Measurements from ENCODE around the gene ACTN4.

Gene ACTN4

GRCh38 chr19:38718747-38719543 is 71.5 kb downstream of the ACTN4 start:
- TF ChIP-seq ZFX (IDR thresholded peaks at IDR 0.05; ENCODE audit: borderline replicate concordance) = no peak
- TF ChIP-seq, protein P1, sequence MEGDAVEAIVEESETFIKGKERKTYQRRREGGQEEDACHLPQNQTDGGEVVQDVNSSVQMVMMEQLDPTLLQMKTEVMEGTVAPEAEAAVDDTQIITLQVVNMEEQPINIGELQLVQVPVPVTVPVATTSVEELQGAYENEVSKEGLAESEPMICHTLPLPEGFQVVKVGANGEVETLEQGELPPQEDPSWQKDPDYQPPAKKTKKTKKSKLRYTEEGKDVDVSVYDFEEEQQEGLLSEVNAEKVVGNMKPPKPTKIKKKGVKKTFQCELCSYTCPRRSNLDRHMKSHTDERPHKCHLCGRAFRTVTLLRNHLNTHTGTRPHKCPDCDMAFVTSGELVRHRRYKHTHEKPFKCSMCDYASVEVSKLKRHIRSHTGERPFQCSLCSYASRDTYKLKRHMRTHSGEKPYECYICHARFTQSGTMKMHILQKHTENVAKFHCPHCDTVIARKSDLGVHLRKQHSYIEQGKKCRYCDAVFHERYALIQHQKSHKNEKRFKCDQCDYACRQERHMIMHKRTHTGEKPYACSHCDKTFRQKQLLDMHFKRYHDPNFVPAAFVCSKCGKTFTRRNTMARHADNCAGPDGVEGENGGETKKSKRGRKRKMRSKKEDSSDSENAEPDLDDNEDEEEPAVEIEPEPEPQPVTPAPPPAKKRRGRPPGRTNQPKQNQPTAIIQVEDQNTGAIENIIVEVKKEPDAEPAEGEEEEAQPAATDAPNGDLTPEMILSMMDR (IDR thresholded peaks at IDR 0.05) = no peak; the same call in 1 of the 2 replicates
- peak overlapping the region; percentile 7; the same call in 1 of the 2 replicates for H3K27ac ChIP-seq

GRCh38 chr19:38719761-38720558 is 72.5 kb downstream of the ACTN4 start:
- TF ChIP-seq, protein P1 (IDR thresholded peaks at IDR 0.05) = no peak
- TF ChIP-seq ZFX (IDR thresholded peaks at IDR 0.05; ENCODE audit: borderline replicate concordance) = no peak
- H3K27ac ChIP-seq = peak overlapping the region; percentile 10; the same call in 1 of the 2 replicates

- H3K27ac ChIP-seq = peak overlapping the region; percentile 10; the same call in 1 of the 2 replicates
These were observed 73.2 kb downstream of the ACTN4 start for GRCh38 chr19:38720559-38721236.

GRCh38 chr19:38721496-38721895 is 74.0 kb downstream of the ACTN4 start:
- peak overlapping the region; percentile 10; the same call in 1 of the 2 replicates for H3K27ac ChIP-seq
- TF ChIP-seq, protein P1 (IDR thresholded peaks at IDR 0.05) = no peak
- no peak for TF ChIP-seq ZFX (IDR thresholded peaks at IDR 0.05; ENCODE audit: borderline replicate concordance)

More at GRCh38 chr19:38720559-38721236, 73.2 kb downstream of the ACTN4 start:
- no peak for TF ChIP-seq ZFX (IDR thresholded peaks at IDR 0.05; ENCODE audit: borderline replicate concordance)
- TF ChIP-seq, protein P1 (IDR thresholded peaks at IDR 0.05) = no peak

DNA sequence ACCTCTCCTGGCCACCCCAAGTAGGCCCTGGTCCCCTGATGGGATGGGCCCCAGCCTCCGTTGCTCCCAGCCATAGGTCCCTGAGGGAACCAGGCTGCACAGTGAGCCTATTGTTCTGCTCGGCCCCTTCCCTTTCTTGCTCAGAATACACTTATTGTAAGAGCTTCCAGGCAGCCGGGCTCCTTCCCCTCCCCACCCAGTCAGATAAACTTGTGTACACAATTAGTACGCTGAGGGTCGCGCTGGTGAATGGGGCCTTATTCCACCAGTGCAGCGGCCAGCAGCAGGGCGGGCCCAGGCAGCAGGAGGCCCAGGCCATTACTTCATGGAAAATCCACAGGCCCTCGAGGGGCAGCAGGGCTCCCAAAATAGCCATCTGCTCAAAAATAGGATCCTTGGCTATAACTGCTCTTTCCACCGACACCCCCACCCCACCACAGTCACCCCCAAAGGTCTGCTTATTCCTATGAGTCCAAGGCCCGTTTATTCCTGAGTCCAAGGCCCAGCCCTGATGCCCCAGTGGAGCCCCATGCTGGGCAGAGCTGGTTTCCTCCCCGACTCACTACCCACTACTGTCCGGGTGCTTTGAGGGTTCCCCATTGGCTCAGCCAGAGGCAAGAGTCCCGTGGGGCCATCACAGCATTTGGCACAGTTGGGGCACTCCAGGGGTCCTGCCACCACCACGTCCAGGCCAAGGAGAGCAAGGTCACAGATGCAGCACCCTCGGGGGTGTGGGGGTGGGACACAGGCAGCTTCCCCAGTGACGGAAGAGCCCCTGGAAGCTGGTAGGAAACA is 74.7 kb downstream of the ACTN4 start:
- H3K27ac ChIP-seq = no peak overlapping the region
- TF ChIP-seq ZFX (IDR thresholded peaks at IDR 0.05; ENCODE audit: borderline replicate concordance) = no peak
- TF ChIP-seq, protein P1 (IDR thresholded peaks at IDR 0.05) = no peak

DNA sequence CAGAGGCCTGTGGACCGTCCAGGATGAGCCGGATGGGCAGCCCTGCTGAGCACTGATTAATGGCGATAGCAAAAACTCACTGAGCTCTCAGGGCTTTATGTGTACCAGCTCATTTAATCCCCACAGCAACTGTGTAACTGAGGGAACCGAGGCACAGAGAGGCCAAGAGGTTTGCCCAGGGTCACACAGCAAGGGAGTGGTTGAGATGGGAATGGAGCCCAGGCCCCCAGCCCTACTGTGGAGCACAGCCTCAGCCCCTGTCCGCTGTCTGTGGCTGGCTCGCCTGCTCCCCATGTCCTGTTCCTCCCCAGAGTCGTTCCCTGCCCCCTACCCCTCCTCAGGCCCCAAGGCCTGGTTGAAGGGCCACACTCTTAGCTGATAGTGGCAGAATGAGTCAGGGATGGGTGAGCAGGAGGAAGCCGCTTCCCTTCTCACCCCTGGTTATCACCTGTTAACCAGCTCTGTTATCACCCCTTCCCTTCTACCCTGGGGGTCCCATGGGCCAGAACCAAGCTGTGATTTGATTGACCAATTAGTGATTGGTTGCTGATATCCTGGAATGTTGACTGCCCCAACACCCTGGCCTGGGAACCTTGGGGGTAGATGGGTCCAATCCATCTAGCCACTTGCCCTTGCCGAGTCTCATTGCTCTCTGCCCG is 75.6 kb downstream of the ACTN4 start:
- H3K27ac ChIP-seq = no peak overlapping the region
- no peak for TF ChIP-seq ZFX (IDR thresholded peaks at IDR 0.05; ENCODE audit: borderline replicate concordance)
- TF ChIP-seq, protein P1 (IDR thresholded peaks at IDR 0.05) = no peak
